ENCODE results near the gene FAM53A.

The FAM53A gene

DNA sequence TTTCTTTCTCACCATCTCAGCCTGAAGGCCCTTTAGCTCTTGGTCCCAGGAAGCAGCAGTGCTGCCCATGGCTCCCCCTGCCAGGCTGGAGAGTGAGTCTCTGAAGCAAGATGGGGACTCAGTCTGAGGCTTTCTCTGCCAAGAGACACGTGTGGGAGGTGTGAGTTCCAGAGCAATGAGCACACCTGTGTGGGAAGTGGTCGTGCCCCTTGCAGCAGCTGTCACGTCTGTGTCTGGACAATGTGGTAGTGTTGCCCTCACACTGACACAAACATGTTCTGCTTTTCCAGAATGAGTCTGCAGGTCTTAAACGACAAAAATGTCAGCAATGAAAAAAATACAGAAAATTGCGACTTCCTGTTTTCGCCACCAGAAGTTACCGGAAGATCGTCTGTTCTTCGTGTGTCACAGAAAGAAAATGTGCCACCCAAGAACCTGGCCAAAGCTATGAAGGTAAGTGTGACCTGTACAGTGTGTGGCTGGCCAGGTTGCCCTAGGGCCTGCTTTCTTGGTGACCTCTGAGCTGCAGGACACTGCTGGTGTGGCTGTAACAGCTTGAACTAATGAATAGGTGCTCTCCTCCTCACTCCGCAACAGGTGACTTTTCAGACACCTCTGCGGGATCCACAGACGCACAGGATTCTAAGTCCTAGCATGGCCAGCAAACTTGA, 39.2 kb upstream of the FAM53A start:
- H3K36me3 ChIP-seq (ENCODE audit: control insufficient read depth in 1 of 2, insufficient read depth in 2 of 2, low read length in 2 of 2) = peaks cover 0 to 22% of the 10 kb centered on the region in 2 donors
- no peaks in the 10 kb centered on the region for H3K27me3 ChIP-seq (ENCODE audit: control insufficient read depth in 1 of 2, insufficient read depth in 2 of 2, low read length in 2 of 2)
- H3K4me3 ChIP-seq (ENCODE audit: low read depth in 1 of 2, low read length in 2 of 2) = peak overlapping the region; percentile 8 to 66
- peaks cover 50 to 59% of the 10 kb centered on the region in 2 donors for H3K4me1 ChIP-seq (ENCODE audit: control insufficient read depth in 1 of 2, insufficient read depth in 2 of 2, low read length in 2 of 2)
- peak overlapping the region; percentile 6 to 51 for H3K9ac ChIP-seq (ENCODE audit: low read depth in 1 of 2, low read length in 2 of 2)
- no peaks in the 10 kb centered on the region for H3K9me3 ChIP-seq (ENCODE audit: control insufficient read depth in 1 of 2, low read length in 2 of 2)
- peak overlapping the region; percentile 70 for H3K27ac ChIP-seq (ENCODE audit: low read depth, low read length)

DNA sequence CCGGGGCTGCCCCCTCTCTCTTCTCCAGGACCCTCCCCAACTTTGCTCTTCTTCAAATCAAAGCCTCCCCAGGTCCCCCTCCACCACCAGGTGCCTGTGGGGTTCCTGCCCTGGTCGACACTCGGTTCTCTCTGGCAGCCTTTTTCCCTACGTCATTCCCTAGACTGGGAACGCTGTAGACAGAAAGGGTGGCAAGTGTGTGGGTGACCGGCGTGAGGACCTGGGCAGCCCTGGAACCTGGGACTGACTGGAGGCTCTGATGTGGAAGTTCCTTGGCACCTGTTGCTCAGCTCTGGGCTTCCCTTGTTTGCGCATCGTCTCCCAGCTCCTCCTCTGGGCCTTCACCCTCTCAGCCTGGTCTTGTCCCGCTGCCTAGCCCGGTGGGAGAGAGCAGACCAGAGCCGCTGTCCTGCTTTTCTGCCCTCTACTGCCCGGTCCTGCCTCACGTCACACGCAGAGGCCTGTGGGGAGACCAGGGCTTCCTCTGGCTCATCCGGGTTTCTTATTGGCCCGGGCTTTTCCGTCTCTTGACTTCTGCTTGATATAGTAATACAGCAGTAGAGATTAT, 38.5 kb upstream of the FAM53A start:
- Histone ChIP-seq H3K9ac (ENCODE audit: low read depth in 1 of 2, low read length in 2 of 2) (peak overlapping the region; percentile 0 to 51), H3K27me3 (ENCODE audit: control insufficient read depth in 1 of 2, insufficient read depth in 2 of 2, low read length in 2 of 2) (no peaks in the 10 kb centered on the region), H3K27ac (ENCODE audit: low read depth, low read length) (peak overlapping the region; percentile 61), H3K4me3 (ENCODE audit: low read depth in 1 of 2, low read length in 2 of 2) (peak overlapping the region; percentile 66 to 70), H3K9me3 (ENCODE audit: control insufficient read depth in 1 of 2, low read length in 2 of 2) (no peaks in the 10 kb centered on the region), H3K4me1 (ENCODE audit: control insufficient read depth in 1 of 2, insufficient read depth in 2 of 2, low read length in 2 of 2) (peaks cover 44 to 59% of the 10 kb centered on the region in 2 donors), H3K36me3 (ENCODE audit: control insufficient read depth in 1 of 2, insufficient read depth in 2 of 2, low read length in 2 of 2) (peaks cover 0 to 24% of the 10 kb centered on the region in 2 donors)

- H3K9ac ChIP-seq (ENCODE audit: low read depth in 1 of 2, low read length in 2 of 2) = peak overlapping the region; percentile 0 to 51
- peak overlapping the region; percentile 66 to 70 for H3K4me3 ChIP-seq (ENCODE audit: low read depth in 1 of 2, low read length in 2 of 2)
- no peaks in the 10 kb centered on the region for H3K9me3 ChIP-seq (ENCODE audit: control insufficient read depth in 1 of 2, low read length in 2 of 2)
- H3K27me3 ChIP-seq (ENCODE audit: control insufficient read depth in 1 of 2, insufficient read depth in 2 of 2, low read length in 2 of 2) = no peaks in the 10 kb centered on the region
- peaks cover 0 to 32% of the 10 kb centered on the region in 2 donors for H3K36me3 ChIP-seq (ENCODE audit: control insufficient read depth in 1 of 2, insufficient read depth in 2 of 2, low read length in 2 of 2)
- H3K4me1 ChIP-seq (ENCODE audit: control insufficient read depth in 1 of 2, insufficient read depth in 2 of 2, low read length in 2 of 2) = peaks cover 36 to 58% of the 10 kb centered on the region in 2 donors
- no peak overlapping the region for H3K27ac ChIP-seq (ENCODE audit: low read depth, low read length)
Observed at GRCh38 chr4:1721666-1722550, 37.8 kb upstream of the FAM53A start.

DNA sequence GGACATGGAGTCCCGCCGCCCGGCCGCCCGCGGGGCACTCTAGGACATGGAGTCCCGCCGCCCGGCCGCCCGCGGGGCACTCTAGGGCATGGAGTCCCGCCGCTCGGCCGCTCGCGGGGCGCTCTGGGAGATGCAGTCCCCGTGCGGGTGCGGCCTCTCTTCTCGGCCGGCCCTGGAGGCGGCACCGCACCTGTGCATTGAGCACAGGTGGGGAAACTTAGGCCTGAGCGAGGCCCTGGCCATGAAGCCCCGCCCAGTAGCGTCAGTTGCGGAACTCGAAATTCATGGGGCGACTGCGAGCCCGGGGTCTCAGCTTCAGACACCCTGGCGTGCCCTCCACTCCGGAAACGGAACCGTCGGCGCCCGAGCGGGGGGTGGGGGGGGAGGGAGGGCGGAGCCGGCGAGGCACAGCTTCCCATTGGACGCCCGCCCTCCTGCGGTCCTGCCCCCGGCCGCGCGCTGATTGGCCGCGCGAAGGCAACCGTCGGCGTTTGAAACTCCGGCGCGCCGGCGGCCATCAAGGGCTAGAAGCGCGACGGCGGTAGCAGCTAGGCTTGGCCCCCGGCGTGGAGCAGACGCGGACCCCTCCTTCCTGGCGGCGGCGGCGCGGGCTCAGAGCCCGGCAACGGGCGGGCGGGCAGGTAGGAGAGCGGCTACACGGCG, 37.0 kb upstream of the FAM53A start, which contains the start of the genes TACC3 and TMEM129:
Gene TACC3, plus strand, starts transcription at position 519 of the 663 bp plus-strand sequence. CDS start 1,901 bp downstream, outside the sequence.
Gene TMEM129, minus strand, starts transcription at position 321 of the 663 bp plus-strand sequence. CDS start 486 bp downstream, outside the sequence.
- Histone ChIP-seq H3K27ac (ENCODE audit: low read depth, low read length) (peak within 1 kb of the TSS; percentile 89), H3K36me3 (ENCODE audit: control insufficient read depth in 1 of 2, insufficient read depth in 2 of 2, low read length in 2 of 2) (peaks cover 5 to 38% of the 10 kb centered on the region in 2 donors), H3K4me3 (ENCODE audit: low read depth in 1 of 2, low read length in 2 of 2) (peak within 1 kb of the TSS; percentile 80 to 92), H3K9ac (ENCODE audit: low read depth in 1 of 2, low read length in 2 of 2) (peak within 1 kb of the TSS; percentile 77 to 94), H3K4me1 (ENCODE audit: control insufficient read depth in 1 of 2, insufficient read depth in 2 of 2, low read length in 2 of 2) (peaks cover 33 to 54% of the 10 kb centered on the region in 2 donors), H3K9me3 (ENCODE audit: control insufficient read depth in 1 of 2, low read length in 2 of 2) (no peaks in the 10 kb centered on the region), H3K27me3 (ENCODE audit: control insufficient read depth in 1 of 2, insufficient read depth in 2 of 2, low read length in 2 of 2) (no peaks in the 10 kb centered on the region)

DNA sequence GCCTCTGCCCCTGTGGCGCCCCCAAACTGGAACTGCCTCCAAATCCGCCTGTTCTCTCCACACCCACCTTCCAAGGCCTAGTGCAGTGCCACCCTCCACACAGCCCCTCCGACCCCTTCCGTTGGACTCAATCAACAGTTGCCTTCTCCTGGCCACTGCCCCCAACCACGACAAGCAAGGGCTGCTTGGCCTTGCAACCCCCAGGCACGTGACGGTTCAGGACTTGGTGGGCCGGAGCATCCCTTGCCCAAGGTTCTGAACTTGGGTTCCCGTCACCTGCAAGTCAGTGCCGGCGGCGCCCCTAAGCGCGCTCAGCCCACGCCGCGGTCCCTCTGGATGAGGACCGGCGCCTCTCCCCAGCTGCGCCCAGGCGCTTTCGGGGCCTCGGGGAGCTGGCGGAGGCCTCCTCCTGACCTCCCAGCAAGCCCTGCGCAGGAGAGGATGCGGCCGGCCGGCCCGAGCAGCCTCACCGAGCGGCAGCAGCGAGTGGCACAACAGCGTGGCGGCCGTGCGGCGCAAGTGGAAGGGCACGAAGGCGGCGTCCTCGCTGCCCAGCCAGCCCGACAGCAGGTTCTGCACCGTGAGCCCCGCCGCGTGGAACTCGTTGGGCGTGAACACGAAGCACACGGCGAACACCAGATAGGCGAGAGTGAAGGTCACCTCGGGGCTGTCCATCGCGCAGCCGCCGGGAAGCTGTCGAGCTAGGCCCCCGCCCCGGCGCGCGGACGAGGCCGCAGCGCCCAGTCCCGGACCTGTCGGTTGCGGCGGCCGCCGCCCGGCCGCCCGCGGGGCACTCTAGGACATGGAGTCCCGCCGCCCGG, 36.3 kb upstream of the FAM53A start:
- H3K9ac ChIP-seq (ENCODE audit: low read depth in 1 of 2, low read length in 2 of 2) = peak overlapping the region; percentile 77 to 94
- H3K4me1 ChIP-seq (ENCODE audit: control insufficient read depth in 1 of 2, insufficient read depth in 2 of 2, low read length in 2 of 2) = peaks cover 33 to 55% of the 10 kb centered on the region in 2 donors
- peaks cover 5 to 31% of the 10 kb centered on the region in 2 donors for H3K36me3 ChIP-seq (ENCODE audit: control insufficient read depth in 1 of 2, insufficient read depth in 2 of 2, low read length in 2 of 2)
- H3K4me3 ChIP-seq (ENCODE audit: low read depth in 1 of 2, low read length in 2 of 2) = peak overlapping the region; percentile 80 to 92
- H3K27me3 ChIP-seq (ENCODE audit: control insufficient read depth in 1 of 2, insufficient read depth in 2 of 2, low read length in 2 of 2) = no peaks in the 10 kb centered on the region
- H3K27ac ChIP-seq (ENCODE audit: low read depth, low read length) = peak overlapping the region; percentile 89
- H3K9me3 ChIP-seq (ENCODE audit: control insufficient read depth in 1 of 2, low read length in 2 of 2) = no peaks in the 10 kb centered on the region

- Histone ChIP-seq H3K4me3 (ENCODE audit: low read depth in 1 of 2, low read length in 2 of 2) (no peak overlapping the region), H3K9ac (ENCODE audit: low read depth in 1 of 2, low read length in 2 of 2) (no peak overlapping the region), H3K4me1 (ENCODE audit: control insufficient read depth in 1 of 2, insufficient read depth in 2 of 2, low read length in 2 of 2) (peaks cover 32 to 76% of the 10 kb centered on the region in 2 donors), H3K27me3 (ENCODE audit: control insufficient read depth in 1 of 2, insufficient read depth in 2 of 2, low read length in 2 of 2) (no peaks in the 10 kb centered on the region), H3K27ac (ENCODE audit: low read depth, low read length) (no peak overlapping the region), H3K9me3 (ENCODE audit: control insufficient read depth in 1 of 2, low read length in 2 of 2) (no peaks in the 10 kb centered on the region), H3K36me3 (ENCODE audit: control insufficient read depth in 1 of 2, insufficient read depth in 2 of 2, low read length in 2 of 2) (peaks cover 5 to 30% of the 10 kb centered on the region in 2 donors)
Observed at GRCh38 chr4:1718095-1718850, 34.2 kb upstream of the FAM53A start.

DNA sequence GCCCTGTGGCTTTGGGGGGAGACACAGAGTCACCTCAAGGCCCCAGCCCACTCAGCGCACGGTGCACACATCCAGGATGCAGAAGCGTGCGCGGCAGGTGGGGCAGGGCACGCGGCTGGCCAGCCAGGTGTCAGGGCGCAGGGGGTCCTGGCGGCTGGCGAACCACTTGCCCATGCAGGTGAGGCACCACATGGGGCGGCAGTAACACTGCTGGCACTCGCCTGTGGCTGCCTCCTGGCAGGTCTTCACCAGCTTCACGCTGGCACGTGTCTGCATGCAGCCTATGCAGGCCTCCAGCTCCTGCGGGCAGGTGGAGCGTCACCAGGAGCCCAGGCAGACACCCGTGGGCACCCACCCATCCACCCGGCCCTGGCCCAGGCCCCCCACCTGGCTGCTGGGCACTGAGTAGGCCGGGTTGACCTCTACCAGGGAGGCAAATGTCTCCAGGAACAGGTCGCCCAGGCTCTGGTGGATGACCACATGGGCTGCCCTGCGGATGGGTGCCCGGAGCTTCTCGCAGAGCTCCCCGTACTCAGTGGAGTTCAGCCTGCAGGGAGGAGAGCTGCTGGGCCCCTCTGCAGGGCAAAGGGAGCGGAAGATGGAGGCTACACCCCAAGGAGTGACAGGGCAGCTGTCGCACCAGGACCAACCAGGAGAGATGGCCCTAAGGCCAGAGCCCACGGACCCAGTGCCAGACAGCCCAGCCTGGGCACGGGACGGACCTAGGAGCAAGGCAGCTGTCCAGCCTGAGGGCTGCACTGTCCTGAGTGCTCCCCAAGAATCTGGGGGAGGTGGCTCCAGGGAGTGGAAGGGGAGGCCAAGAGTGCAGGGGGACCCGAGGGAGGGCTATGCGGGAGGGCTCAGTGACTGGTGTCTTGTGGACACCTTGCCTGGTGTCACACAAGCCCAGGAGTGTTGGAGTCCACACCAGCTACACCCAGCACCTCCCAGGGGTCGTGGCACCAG, 33.3 kb upstream of the FAM53A start:
- H3K9me3 ChIP-seq (ENCODE audit: control insufficient read depth in 1 of 2, low read length in 2 of 2) = no peaks in the 10 kb centered on the region
- no peak overlapping the region for H3K27ac ChIP-seq (ENCODE audit: low read depth, low read length)
- H3K27me3 ChIP-seq (ENCODE audit: control insufficient read depth in 1 of 2, insufficient read depth in 2 of 2, low read length in 2 of 2) = no peaks in the 10 kb centered on the region
- H3K36me3 ChIP-seq (ENCODE audit: control insufficient read depth in 1 of 2, insufficient read depth in 2 of 2, low read length in 2 of 2) = peaks cover 5 to 30% of the 10 kb centered on the region in 2 donors
- no peak overlapping the region for H3K9ac ChIP-seq (ENCODE audit: low read depth in 1 of 2, low read length in 2 of 2)
- H3K4me3 ChIP-seq (ENCODE audit: low read depth in 1 of 2, low read length in 2 of 2) = no peak overlapping the region
- peaks cover 24 to 73% of the 10 kb centered on the region in 2 donors for H3K4me1 ChIP-seq (ENCODE audit: control insufficient read depth in 1 of 2, insufficient read depth in 2 of 2, low read length in 2 of 2)
